CD14-positive monocyte (primary cell): ENCODE results near the gene MTCL3.

ENCODE experiments used
- DNase-seq, 3 donors: peaks; one replicate each; pipeline ENCODE4 v3.0.0-alpha.2; 2011 to 2022
- H2AFZ ChIP-seq: 2 replicates; pipeline ENCODE4 v1.6.0; 2012; ENCODE audit warnings: mild to moderate bottlenecking, low read depth, low read length, inconsistent platforms; ENCODE audit not compliant: insufficient read depth, poor library complexity, severe bottlenecking
- H3K27ac ChIP-seq, 2 donors: 1 replicate in 1 of 2; 2 replicates in 1 of 2; pipeline ENCODE4 v1.5.1; 2012 to 2013; ENCODE audit warnings: low read length in 2 of 2, control low read depth in 1 of 2, inconsistent platforms in 1 of 2, low read depth in 1 of 2, mild to moderate bottlenecking in 1 of 2
- H3K27me3 ChIP-seq, 2 donors: one replicate each; pipeline versions ENCODE4 v1.6.0 to v1.6.1; 2011 to 2013; ENCODE audit warnings: low read length in 2 of 2; ENCODE audit not compliant: control insufficient read depth in 2 of 2, insufficient read depth in 2 of 2
- H3K36me3 ChIP-seq, 2 donors: replicated peaks in 1 of 2; 1 replicate in 1 of 2; 2 replicates in 1 of 2; pipeline versions ENCODE4 v1.5.1 to v1.6.1; 2012 to 2013; ENCODE audit warnings: low read length in 2 of 2, control low read depth in 1 of 2, inconsistent platforms in 1 of 2, mild to moderate bottlenecking in 1 of 2; ENCODE audit not compliant: insufficient read depth in 2 of 2, control insufficient read depth in 1 of 2
- H3K4me1 ChIP-seq, 2 donors: 1 replicate in 1 of 2; 2 replicates in 1 of 2; pipeline versions ENCODE4 v1.5.1 to v1.6.1; 2012 to 2013; ENCODE audit warnings: low read length in 2 of 2, control low read depth in 1 of 2, inconsistent platforms in 1 of 2, mild to moderate bottlenecking in 1 of 2, moderate library complexity in 1 of 2; ENCODE audit not compliant: insufficient read depth in 2 of 2, control insufficient read depth in 1 of 2
- H3K4me2 ChIP-seq: replicated peaks from 2 replicates; pipeline ENCODE3; 2012; ENCODE audit warnings: low read length, moderate library complexity, mild to moderate bottlenecking; ENCODE audit not compliant: poor library complexity, severe bottlenecking; ENCODE audit errors: extremely low read depth
- H3K4me3 ChIP-seq, 3 experiments: fragments of 200-600 bp in 1 of 3; sonication (generic) in 1 of 3; replicated peaks in 1 of 3; 1 replicate in 2 of 3; 2 replicates in 1 of 3; pipeline ENCODE4 v1.5.1; 2011 to 2013; ENCODE audit warnings: low read length in 3 of 3, mild to moderate bottlenecking in 3 of 3, control low read depth in 2 of 3, low read depth in 2 of 3, inconsistent platforms in 1 of 3, moderate library complexity in 1 of 3
- H3K79me2 ChIP-seq: 2 replicates; pipeline ENCODE4 v1.6.0; 2012; ENCODE audit warnings: mild to moderate bottlenecking, control low read depth, inconsistent platforms, low read length, moderate library complexity; ENCODE audit not compliant: insufficient read depth
- H3K9ac ChIP-seq: 2 replicates; pipeline ENCODE4 v1.6.0; 2017; ENCODE audit warnings: low read length, mild to moderate bottlenecking; ENCODE audit not compliant: insufficient read depth, poor library complexity, severe bottlenecking
- H3K9me3 ChIP-seq, 2 donors: replicated peaks in 1 of 2; 1 replicate in 1 of 2; 2 replicates in 1 of 2; pipeline versions ENCODE4 v1.5.1 to v1.6.1; 2012 to 2013; ENCODE audit warnings: low read length in 2 of 2, control low read depth in 1 of 2; ENCODE audit not compliant: control insufficient read depth in 1 of 2, insufficient read depth in 1 of 2
- H4K20me1 ChIP-seq: 2 replicates; pipeline ENCODE4 v1.6.0; 2012; ENCODE audit warnings: mild to moderate bottlenecking, low read length, control low read depth, moderate library complexity; ENCODE audit not compliant: insufficient read depth
- H3K27ac Mint-ChIP-seq, 7 donors: one replicate each; pipeline ENCODE4 v1.8.0; 2020; ENCODE audit warnings: mild to moderate bottlenecking in 7 of 7, mixed read lengths in 7 of 7, moderate library complexity in 6 of 7, inconsistent platforms in 2 of 7
- H3K27me3 Mint-ChIP-seq, 3 donors: one replicate each; pipeline ENCODE4 v1.8.0; 2021 to 2022; ENCODE audit warnings: low read depth in 3 of 3, mild to moderate bottlenecking in 3 of 3, mixed read lengths in 3 of 3, moderate library complexity in 3 of 3, inconsistent platforms in 1 of 3
- H3K36me3 Mint-ChIP-seq, 2 donors: one replicate each; pipeline ENCODE4 v1.8.0; 2020; ENCODE audit warnings: mixed read lengths in 2 of 2, inconsistent platforms in 1 of 2, mild to moderate bottlenecking in 1 of 2
- H3K4me1 Mint-ChIP-seq: one replicate; pipeline ENCODE4 v1.8.0; 2020; ENCODE audit warnings: mild to moderate bottlenecking, mixed read lengths
- H3K4me3 Mint-ChIP-seq, 2 donors: one replicate each; pipeline ENCODE4 v1.8.0; 2020; ENCODE audit warnings: mild to moderate bottlenecking in 2 of 2, mixed read lengths in 2 of 2, moderate library complexity in 1 of 2
- H3K9me3 Mint-ChIP-seq, 7 donors: one replicate each; pipeline ENCODE4 v1.8.0; 2020 to 2022; ENCODE audit warnings: mixed read lengths in 7 of 7, mild to moderate bottlenecking in 6 of 7, moderate library complexity in 6 of 7, inconsistent platforms in 2 of 7
- CTCF ChIP-seq: fragments of 200-600 bp; IDR thresholded peaks from one replicate; pipeline ENCODE4 v1.8.0; 2022; ENCODE audit warnings: antibody characterized with exemption, mild to moderate bottlenecking
- intact Hi-C, 2 donors: fragments of 100-400 bp; cut with micrococcal nuclease; formaldehyde crosslinking; loops; one replicate each; pipeline versions ENCODE4 v1.15.0 to v1.15.1; 2023

Gene MTCL3

GRCh38 chr6:127566651-127567050 is 47.5 kb upstream of the MTCL3 start:
- Histone ChIP-seq H3K4me3 (no peak overlapping the region), H3K4me1 (no peaks in the 10 kb centered on the region), H3K27me3 (no peaks in the 10 kb centered on the region), H3K36me3 (no peaks in the 10 kb centered on the region), H3K4me2 (no peak overlapping the region), H3K9me3 (no peaks in the 10 kb centered on the region), H4K20me1 (no peaks in the 10 kb centered on the region), H3K79me2 (no peaks in the 10 kb centered on the region), H3K27ac (no peak overlapping the region), H3K9ac (no peak overlapping the region), H2AFZ (no peak overlapping the region)
- H3K4me3 Mint-ChIP-seq: no peak overlapping the region
- H3K27ac Mint-ChIP-seq: no peak overlapping the region
- H3K36me3 Mint-ChIP-seq: no peaks in the 10 kb centered on the region
- no peak for TF ChIP-seq CTCF
- no peaks in the 10 kb centered on the region for H3K4me1 Mint-ChIP-seq
- peaks cover 0 to 6% (median 0%) of the 10 kb centered on the region in 7 donors for H3K9me3 Mint-ChIP-seq
- peaks cover 0 to 4% (median 3%) of the 10 kb centered on the region in 3 donors for H3K27me3 Mint-ChIP-seq
- intact Hi-C loops: no loop called here
- DNase-seq: no peak

- no peak for TF ChIP-seq CTCF
- Histone ChIP-seq H3K36me3 (no peaks in the 10 kb centered on the region), H3K4me1 (no peaks in the 10 kb centered on the region), H3K27ac (no peak overlapping the region), H4K20me1 (no peaks in the 10 kb centered on the region), H2AFZ (no peak overlapping the region), H3K9ac (no peak overlapping the region), H3K4me3 (no peak overlapping the region), H3K4me2 (no peak overlapping the region), H3K9me3 (no peaks in the 10 kb centered on the region), H3K79me2 (no peaks in the 10 kb centered on the region), H3K27me3 (no peaks in the 10 kb centered on the region)
- peaks cover 0 to 7% (median 0%) of the 10 kb centered on the region in 7 donors for H3K9me3 Mint-ChIP-seq
- no peak overlapping the region for H3K27ac Mint-ChIP-seq
- DNase-seq: no peak
- no peak overlapping the region for H3K4me3 Mint-ChIP-seq
- H3K36me3 Mint-ChIP-seq: no peaks in the 10 kb centered on the region
- peaks cover 0 to 5% (median 3%) of the 10 kb centered on the region in 3 donors for H3K27me3 Mint-ChIP-seq
- intact Hi-C loops: no loop called here
- no peaks in the 10 kb centered on the region for H3K4me1 Mint-ChIP-seq
Observed at GRCh38 chr6:127566119-127566518, 47.0 kb upstream of the MTCL3 start.
